Renal cortex interstitium (tissue), 15 donors: Measurements from ENCODE around the gene CIP2A. TPM values are rescaled to one million over a fixed set of nuclear protein-coding genes. Genes with fewer than 3 reads are reported as not detected.
"Not testable (repeated sequence)": the region's sequence is repeated elsewhere in the genome, so short reads cannot be mapped to it uniquely, and the experiment has no call there.

Experiments
- DNase-seq, 11 donors: peaks; one replicate each; pipeline ENCODE4 v3.0.0-alpha.2; 2013; ENCODE audit warnings: low read depth in 9 of 11, low spot score in 4 of 11; ENCODE audit errors: extremely low read depth in 1 of 11
- long read RNA-seq, 16 experiments: transcript quantifications; one replicate each; lab custom pipeline, GENCODE V29; 2026
- polyA plus RNA-seq, 3 donors: library from polyadenylated mRNA; unstranded; fragments of 120-200 nt; gene quantifications; one replicate each; pipeline ENCODE4 v1.2.1, GENCODE V29; 2013; ENCODE audit not compliant: insufficient read length in 3 of 3

CIP2A gene
- polyA plus RNA-seq, result 10 to 100 TPM; 18.7 to 20.9 (median 20.3) TPM
- long read RNA-seq, donor 1, result 0 reads
- long read RNA-seq, donor 2, partial matches to known transcripts, result 0 of 1 reads
- long read RNA-seq, donor 2, other reads (novel, unspliced or antisense), result 0 of 1 reads
- long read RNA-seq, donor 3, partial matches to known transcripts, result 11 of 11 reads
- long read RNA-seq, donor 3, other reads (novel, unspliced or antisense), result 0 of 11 reads
- long read RNA-seq, donor 4, full-length matches to known transcripts, result 1 of 1 reads
- long read RNA-seq, donor 4, partial matches to known transcripts, result 0 of 1 reads
- long read RNA-seq, donor 4, other reads (novel, unspliced or antisense), result 0 of 1 reads
- long read RNA-seq, donor 5, result 0 reads
- long read RNA-seq, donor 6, result 0 reads
- long read RNA-seq, donor 7, partial matches to known transcripts, result 0 of 8 reads
- long read RNA-seq, donor 7, other reads (novel, unspliced or antisense), result 8 of 8 reads
- long read RNA-seq, donor 8, partial matches to known transcripts, result 18 of 33 reads
- long read RNA-seq, donor 8, other reads (novel, unspliced or antisense), result 13 of 33 reads
- long read RNA-seq, donor 9, full-length matches to known transcripts, result 1 of 14 reads
- long read RNA-seq, donor 9, partial matches to known transcripts, result 13 of 14 reads
- long read RNA-seq, donor 9, other reads (novel, unspliced or antisense), result 0 of 14 reads
- long read RNA-seq, donor 10, partial matches to known transcripts, result 18 of 19 reads
- long read RNA-seq, donor 10, other reads (novel, unspliced or antisense), result 0 of 19 reads
- long read RNA-seq, donor 11, partial matches to known transcripts, result 19 of 19 reads
- long read RNA-seq, donor 11, other reads (novel, unspliced or antisense), result 0 of 19 reads
- long read RNA-seq, donor 12, full-length matches to known transcripts, result 1 of 6 reads
- long read RNA-seq, donor 12, partial matches to known transcripts, result 5 of 6 reads
- long read RNA-seq, donor 12, other reads (novel, unspliced or antisense), result 0 of 6 reads
- long read RNA-seq, donor 13, full-length matches to known transcripts, result 2 of 2 reads
- long read RNA-seq, donor 13, partial matches to known transcripts, result 0 of 2 reads
- long read RNA-seq, donor 13, other reads (novel, unspliced or antisense), result 0 of 2 reads
- long read RNA-seq, donor 14, full-length matches to known transcripts, result 1 of 10 reads
- long read RNA-seq, donor 14, partial matches to known transcripts, result 0 of 10 reads
- long read RNA-seq, donor 14, other reads (novel, unspliced or antisense), result 9 of 10 reads
- long read RNA-seq, donor 15, partial matches to known transcripts, result 0 of 1 reads
- long read RNA-seq, donor 15, other reads (novel, unspliced or antisense), result 0 of 1 reads
- long read RNA-seq, donor 16, partial matches to known transcripts, result 30 of 31 reads
- long read RNA-seq, donor 16, other reads (novel, unspliced or antisense), result 0 of 31 reads

DNA sequence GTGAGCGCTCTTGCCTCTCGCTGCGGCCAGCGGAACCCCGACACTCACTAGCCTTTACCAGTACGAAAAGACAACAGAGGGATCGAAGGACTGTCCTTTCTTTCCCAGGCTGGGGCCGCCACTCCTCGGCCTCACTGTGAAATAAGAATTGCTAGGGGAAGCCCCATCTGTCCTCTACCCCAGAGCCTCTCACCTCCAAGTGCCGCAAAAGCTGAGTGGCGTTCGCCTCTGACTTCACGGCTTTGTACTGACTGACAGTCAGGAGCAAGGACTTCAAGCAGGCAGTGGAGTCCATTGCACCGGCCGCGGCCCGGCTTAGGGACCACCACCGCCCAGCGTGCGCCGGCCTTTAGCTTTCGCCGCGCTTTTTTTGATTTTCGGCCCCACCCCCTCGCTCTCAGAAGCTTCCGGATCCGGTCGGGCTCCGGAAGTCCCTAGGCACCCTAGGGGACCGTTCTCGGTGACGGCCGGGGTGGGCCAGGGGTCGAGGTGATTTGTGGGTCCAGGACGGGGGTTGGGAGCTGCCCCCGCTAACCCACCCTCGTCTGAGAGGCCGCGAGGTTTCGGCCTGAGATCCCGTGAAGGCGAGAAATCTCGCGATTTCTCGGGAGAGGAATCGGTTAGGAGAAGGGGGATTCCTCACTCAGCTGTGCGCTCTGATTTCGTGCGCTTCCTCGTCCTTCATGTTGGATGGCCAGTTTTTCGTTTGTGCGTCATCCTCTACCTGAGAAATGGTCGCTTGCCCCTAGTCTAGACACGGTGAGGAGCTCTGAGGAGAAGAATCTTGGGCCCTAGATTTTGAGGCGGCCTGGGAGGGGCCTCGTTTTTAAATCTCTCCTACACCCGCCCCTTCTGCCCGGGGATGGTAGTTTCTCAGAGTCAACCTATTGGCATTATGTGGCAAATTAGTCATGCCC lies at the start of gene CIP2A, which contains the start of gene DZIP3:
TSS of gene CIP2A (minus strand) at position 358 of the 917 bp plus-strand sequence. CDS start at position 295, 63 bp downstream.
TSS of gene DZIP3 (plus strand) at position 642 of the 917 bp plus-strand sequence. CDS start 15,685 bp downstream, outside the sequence.
- DNase-seq, result peak; percentile 86 to 96 (median 92)

DNA sequence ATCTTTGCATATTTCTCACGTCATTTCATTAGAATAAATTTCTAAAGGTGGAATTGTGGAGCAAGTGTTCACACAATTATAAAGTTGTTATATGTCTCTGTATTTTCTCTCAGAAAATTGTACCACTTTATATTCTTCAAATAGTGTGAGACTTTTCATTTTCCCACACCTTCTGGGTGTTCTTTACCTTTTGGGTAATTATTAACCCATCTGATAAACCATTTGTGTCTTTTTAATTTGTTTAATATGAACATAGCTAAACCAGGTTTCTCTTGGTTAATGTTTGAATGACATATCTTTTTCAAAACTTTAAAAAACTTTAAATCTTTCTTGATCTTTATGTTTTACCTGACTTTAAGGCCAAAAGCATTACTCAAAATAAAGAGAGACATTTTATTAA lies 40.7 kb upstream of the CIP2A start:
- peak in 1 of 11 donors; percentile 9 for DNase-seq

DNA sequence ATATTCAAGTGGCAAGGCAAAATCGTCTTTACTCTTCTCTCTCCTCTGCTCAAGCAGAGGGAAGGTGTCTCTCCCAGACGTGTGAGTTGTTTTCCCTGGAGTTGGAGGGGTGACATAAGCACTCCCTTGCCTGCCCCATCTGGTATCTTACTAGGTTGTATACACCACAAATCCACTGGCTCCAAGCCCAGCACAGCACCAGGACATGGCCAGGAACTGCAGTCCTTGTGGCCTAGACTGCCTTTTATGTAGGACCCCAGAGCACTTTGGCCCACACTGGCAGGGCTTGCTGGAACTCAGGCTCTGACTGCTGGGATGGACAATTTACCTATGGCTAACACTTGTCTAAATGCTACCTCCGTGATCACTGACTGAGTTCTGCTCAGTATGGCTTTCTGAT lies 34.3 kb upstream of the CIP2A start:
- DNase-seq, result no peak

GRCh38 chr3:108620250-108620649 lies 31.0 kb upstream of the CIP2A start:
- DNase-seq, result no peak

- not testable (repeated sequence) for DNase-seq
Observed at GRCh38 chr3:108616090-108616489, 26.9 kb upstream of the CIP2A start.

GRCh38 chr3:108610651-108611050 lies 21.4 kb upstream of the CIP2A start:
- DNase-seq, result no peak

GRCh38 chr3:108608750-108609149 lies 19.5 kb upstream of the CIP2A start:
- no peak for DNase-seq

- no peak for DNase-seq
Observed at GRCh38 chr3:108605491-108605890, 16.3 kb upstream of the CIP2A start.

GRCh38 chr3:108605028-108605427 lies 15.8 kb upstream of the CIP2A start:
- DNase-seq, result no peak

GRCh38 chr3:108603691-108604090 lies 14.5 kb upstream of the CIP2A start:
- DNase-seq, result no peak

- no peak for DNase-seq
Observed at GRCh38 chr3:108602935-108603294, 13.7 kb upstream of the CIP2A start.

DNA sequence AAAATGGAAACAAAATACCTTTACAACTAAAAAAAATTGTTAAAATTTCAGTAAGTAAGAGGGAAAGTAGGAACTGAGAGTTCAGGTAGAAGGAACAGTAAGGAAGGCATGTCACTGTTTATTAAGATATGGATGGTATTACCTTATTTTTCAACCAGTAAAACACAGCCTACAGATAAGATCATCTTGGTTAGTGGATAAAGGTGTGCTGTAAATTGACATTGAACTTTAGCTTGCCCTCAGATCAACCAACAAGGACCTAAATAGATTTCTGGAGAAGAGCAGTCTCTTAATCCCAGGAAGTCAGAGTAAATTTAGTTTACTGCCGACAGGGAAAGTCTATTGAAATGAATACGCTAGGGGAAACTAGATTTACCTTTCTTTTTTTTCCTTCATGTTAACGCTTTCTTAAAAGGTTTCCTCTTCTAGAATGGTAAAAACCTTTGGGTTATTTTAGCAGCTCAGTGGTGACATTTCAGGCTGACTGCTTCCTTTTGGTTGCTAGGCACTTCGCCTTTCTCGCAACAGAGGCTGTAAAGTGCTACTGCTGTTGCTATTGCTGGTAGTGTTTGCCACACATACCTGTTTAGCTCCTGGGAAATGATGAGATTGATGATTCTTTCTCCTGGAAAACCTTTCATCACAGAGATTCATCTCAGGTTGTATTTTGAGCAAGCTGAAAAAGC lies 13.2 kb upstream of the CIP2A start:
- DNase-seq, result peak in 1 of 11 donors; percentile 23

GRCh38 chr3:108599677-108600409 lies 10.6 kb upstream of the CIP2A start:
- no peak for DNase-seq

DNA sequence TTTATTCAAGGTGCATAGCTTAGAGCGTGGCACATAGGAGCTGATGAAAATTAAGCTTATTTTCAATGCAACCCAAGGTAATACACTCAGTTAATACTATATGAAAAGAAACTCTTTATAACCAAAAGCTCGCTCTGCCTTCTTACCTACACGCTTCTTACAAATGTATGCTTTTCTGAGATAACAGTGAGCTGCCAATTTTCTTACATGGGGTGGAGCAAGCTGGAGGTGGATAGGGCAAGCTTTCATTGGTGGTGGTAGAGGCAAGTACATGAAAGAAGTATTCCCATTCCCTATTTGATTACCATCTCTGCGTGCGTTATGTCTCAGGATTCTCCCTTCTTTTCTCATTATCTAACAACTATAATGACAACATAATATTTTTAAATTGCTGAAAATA lies 9.1 kb upstream of the CIP2A start:
- DNase-seq, result no peak

DNA sequence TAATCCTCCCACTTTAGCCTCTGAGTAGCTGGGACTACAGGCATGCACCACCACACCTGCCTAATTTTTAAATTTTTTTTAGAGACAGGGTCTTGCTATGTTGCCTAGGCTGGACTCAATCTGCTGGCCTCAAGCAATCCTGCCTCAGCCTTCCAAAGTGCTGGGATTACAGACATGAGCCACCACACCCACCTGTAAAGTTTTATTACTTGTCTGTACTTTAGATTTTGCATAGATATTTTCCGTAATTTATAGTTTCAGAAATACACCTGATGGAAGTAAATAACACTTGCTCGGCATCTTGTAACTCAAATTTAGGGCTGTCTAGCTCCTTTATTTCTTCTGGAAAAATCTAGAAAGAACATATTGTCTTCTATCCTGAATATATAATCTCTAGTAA lies 6.1 kb upstream of the CIP2A start:
- DNase-seq, result no peak

DNA sequence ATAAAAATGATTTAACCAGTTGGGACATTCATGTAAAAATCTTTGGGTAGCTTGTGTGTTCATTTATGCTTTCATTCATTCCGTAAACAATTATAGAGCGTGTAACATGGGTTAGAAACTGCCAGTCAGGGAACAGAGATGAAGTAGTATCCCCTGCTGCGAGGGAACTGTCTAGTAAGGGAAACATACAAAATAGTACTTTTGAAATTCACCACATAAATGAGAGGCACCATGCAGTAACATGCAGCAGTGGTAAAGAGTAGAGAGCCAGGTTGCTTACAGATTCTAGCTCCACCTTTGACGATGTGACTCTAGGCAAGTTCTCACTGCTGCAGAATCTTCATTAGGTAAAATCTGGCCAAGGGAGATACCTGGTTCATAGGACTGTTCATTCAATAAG lies 1.2 kb upstream of the CIP2A start:
- no peak for DNase-seq

- DNase-seq, result peak in 1 of 11 donors; percentile 30
Observed at GRCh38 chr3:108589998-108590323, 723 bp upstream of the CIP2A start.
